GM12878 (cell line): ENCODE measurements around the gene FAAP100. TPM values are rescaled to one million over a fixed set of nuclear protein-coding genes. Genes with fewer than 3 reads are reported as not detected.

ENCODE experiments used
- ATAC-seq: fragments of 200-7000 bp; cut with Tn5 transposase; 3 replicates; pipeline ENCODE4 v1.9.1; 2020; ENCODE audit warnings: mild to moderate bottlenecking, moderate library complexity
- BruUV-seq: library from RNA; stranded (reverse); fragments of 400-500 nt; replicated peaks from 2 replicates; lab custom pipeline; 2021; lab: Mats Ljungman, UMichigan
- CTCF ChIA-PET: fragments of 300-600 bp; sonication (Branson Sonifier 250); formaldehyde crosslinking; extraction: SDS; loops from one replicate; lab custom pipeline; 2021; ENCODE audit warnings: inconsistent platforms; lab: Yijun Ruan, JAX
- POLR2A ChIA-PET: fragments of 350-600 bp; formaldehyde crosslinking; extraction: SDS; loops from one replicate; lab custom pipeline; 2021; ENCODE audit warnings: inconsistent platforms; lab: Charles Lee
- RAD21 ChIA-PET: fragments of 300-600 bp; sonication (Branson Sonifier 250); formaldehyde crosslinking; loops from one replicate; lab custom pipeline; 2023; ENCODE audit warnings: antibody characterized with exemption; ENCODE audit not compliant: unreplicated experiment; lab: Charles Lee
- SMC1A ChIA-PET: fragments of 300-600 bp; sonication (Branson Sonifier 250); formaldehyde crosslinking; loops from one replicate; lab custom pipeline; 2023; ENCODE audit not compliant: unreplicated experiment, uncharacterized antibody; lab: Charles Lee
- DNase-seq: peaks from one replicate; pipeline ENCODE4 v3.0.0-alpha.2; 2011; ENCODE audit warnings: low read depth, low spot score
- FAIRE-seq: peaks from 3 replicates; lab custom pipeline; 2011; peaks lifted over from hg19 to GRCh38; lab: Jason Lieb, UNC
- H2AFZ ChIP-seq: 2 replicates; pipeline ENCODE4 v1.6.0; 2011; ENCODE audit warnings: low read depth, low read length, control low read depth; ENCODE audit not compliant: control insufficient read depth
- H3K27ac ChIP-seq: 2 replicates; pipeline ENCODE4 v1.5.1; 2011; ENCODE audit warnings: control low read depth; ENCODE audit not compliant: control insufficient read depth, insufficient read depth
- H3K27me3 ChIP-seq, 2 experiments: replicated peaks in 1 of 2; 2 replicates each; pipeline versions ENCODE4 v1.6.0 to v1.6.1; 2011; ENCODE audit warnings: low read length in 1 of 2; ENCODE audit not compliant: control insufficient read depth in 2 of 2, insufficient read depth in 2 of 2
- H3K36me3 ChIP-seq, 2 experiments: 2 replicates each; pipeline ENCODE4 v1.5.1; 2011; ENCODE audit warnings: low read length in 1 of 2; ENCODE audit not compliant: control insufficient read depth in 2 of 2, insufficient read depth in 2 of 2
- H3K4me1 ChIP-seq: 2 replicates; pipeline ENCODE4 v1.6.1; 2011; ENCODE audit warnings: mild to moderate bottlenecking, low read length, moderate library complexity, mixed read lengths; ENCODE audit not compliant: control insufficient read depth, insufficient read depth
- H3K4me2 ChIP-seq: 2 replicates; pipeline ENCODE4 v1.6.0; 2011; ENCODE audit warnings: control low read depth; ENCODE audit not compliant: control insufficient read depth, insufficient read depth
- H3K4me3 ChIP-seq: fragments of 200-600 bp; sonication (generic); 2 replicates; pipeline ENCODE4 v1.5.1; 2016
- H3K79me2 ChIP-seq: 2 replicates; pipeline ENCODE4 v1.6.0; 2011; ENCODE audit warnings: low read length; ENCODE audit not compliant: control insufficient read depth, insufficient read depth
- H3K9ac ChIP-seq: 2 replicates; pipeline ENCODE4 v1.8.0; 2011; ENCODE audit warnings: low read length, control low read depth, mixed read lengths; ENCODE audit not compliant: control insufficient read depth, insufficient read depth
- H3K9me3 ChIP-seq: replicated peaks from 3 replicates; pipeline ENCODE4 v1.5.1; 2011; ENCODE audit warnings: mild to moderate bottlenecking, low read length; ENCODE audit not compliant: control insufficient read depth, insufficient read depth
- H4K20me1 ChIP-seq: 2 replicates; pipeline ENCODE4 v1.6.0; 2011; ENCODE audit not compliant: control insufficient read depth, insufficient read depth
- CEBPB ChIP-seq, 2 experiments: fragments of 150-350 bp in 1 of 2; IDR thresholded peaks; 2 replicates each; pipeline ENCODE4 v1.6.1; 2012 to 2014; ENCODE audit warnings: low read depth in 2 of 2, low read length in 2 of 2, borderline replicate concordance in 1 of 2, inconsistent platforms in 1 of 2
- FOXK2 ChIP-seq: fragments of 450-650 bp; IDR thresholded peaks from 2 replicates; pipeline ENCODE4 v1.6.1; 2017; ENCODE audit warnings: mild to moderate bottlenecking, moderate library complexity
- KAT2A ChIP-seq: conservative IDR thresholded peaks from 2 replicates; pipeline ENCODE4 v1.6.1; 2011; ENCODE audit warnings: low read depth, low read length; ENCODE audit not compliant: control insufficient read depth
- MXI1 ChIP-seq: fragments of 150-350 bp; IDR thresholded peaks from 2 replicates; pipeline ENCODE4 v1.6.1; 2011; ENCODE audit warnings: low read depth, mild to moderate bottlenecking, inconsistent platforms, low read length, improper control_type of control experiment
- RAD51 ChIP-seq: fragments of 450-650 bp; IDR thresholded peaks from 2 replicates; pipeline ENCODE4 v1.6.1; 2016; ENCODE audit warnings: moderate library complexity, mild to moderate bottlenecking, inconsistent platforms
- RELA ChIP-seq: fragments of 450-650 bp; IDR thresholded peaks from 2 replicates; pipeline ENCODE4 v1.8.0; 2014; ENCODE audit warnings: borderline replicate concordance; ENCODE audit not compliant: partially characterized antibody
- TCF7 ChIP-seq: IDR thresholded peaks from 2 replicates; pipeline ENCODE4 v1.6.1; 2014; ENCODE audit warnings: antibody characterized with exemption, borderline replicate concordance
- ZNF207 ChIP-seq: fragments of 450-650 bp; IDR thresholded peaks from 2 replicates; pipeline ENCODE4 v1.6.1; 2014; ENCODE audit warnings: antibody characterized with exemption, mild to moderate bottlenecking, borderline replicate concordance
- ZNF217 ChIP-seq: fragments of 450-650 bp; IDR thresholded peaks from 2 replicates; pipeline ENCODE4 v1.6.1; 2017; ENCODE audit warnings: antibody characterized with exemption, mild to moderate bottlenecking
- WGBS: methylation state at CpG from one replicate; pipeline ENCODE4 v1.1.6; 2016; ENCODE audit warnings: low lambda C conversion rate; ENCODE audit not compliant: insufficient replicate concordance, insufficient coverage; ENCODE audit errors: missing lambda C conversion rate; 5-methylcytosine and 5-hydroxymethylcytosine counted together
- in situ Hi-C: fragments of 300-500 bp; cut with MboI; formaldehyde crosslinking; loops from 9 replicates; pipeline ENCODE4 v1.14.3; 2018; ENCODE audit warnings: mixed read lengths
- intact Hi-C: fragments of 100-400 bp; cut with micrococcal nuclease; formaldehyde crosslinking; loops from one replicate; pipeline ENCODE4 v1.14.2; 2022; ENCODE audit not compliant: unreplicated experiment
- polyA plus RNA-seq, 11 experiments: library from polyadenylated mRNA; depleted of rRNA in 4 of 11; unstranded in 6 of 11; stranded (reverse) in 5 of 11; fragments of >200 nt; fragmentation: Nextera tagmentation in 4 of 11; fragmentation: Illumina TruSeq in 1 of 11; extraction: Ambion mirVana in 4 of 11; extraction: Trizol in 1 of 11; gene quantifications; 1 replicate in 1 of 11; 2 replicates in 10 of 11; pipeline versions ENCODE4 v1.2.1 to v1.2.3, GENCODE V29; 2011 to 2016; ENCODE audit warnings: inconsistent platforms in 2 of 11, missing spikeins in 2 of 11, low read depth in 1 of 11
- total RNA-seq, 4 experiments: library from RNA; depleted of rRNA in 3 of 4; stranded (reverse); fragments of >200 nt in 3 of 4; fragmentation: Illumina TruSeq in 1 of 4; extraction: Trizol in 1 of 4; gene quantifications; 2 replicates each; pipeline versions ENCODE4 v1.2.1 to v1.2.3, GENCODE V29; 2013 to 2021
- TF ChIP-seq, protein P1 (sequence below): IDR thresholded peaks from 2 replicates; pipeline ENCODE4 v1.6.1; 2011; ENCODE audit warnings: borderline replicate concordance, low read depth, mild to moderate bottlenecking, moderate library complexity, low read length; ENCODE audit not compliant: insufficient read depth, poor library complexity, severe bottlenecking
- TF ChIP-seq, protein P2 (sequence below): IDR thresholded peaks from 2 replicates; pipeline ENCODE4 v1.6.1; 2011; ENCODE audit warnings: mild to moderate bottlenecking, low read depth, low read length, moderate library complexity; ENCODE audit not compliant: insufficient replicate concordance

FAAP100 gene
- total and polyA plus RNA-seq, 10 of the 15 experiments (the other 5 are each of a cell fraction or from before 2014, with no cell fraction given), result 0.11 to 46.2 (median 17.1) TPM

- ChIA-PET RAD21 (no interaction called here), CTCF (no interaction called here), POLR2A (no interaction called here), SMC1A (no interaction called here)
- H3K4me3 ChIP-seq, result no peak overlapping the region
- H3K27ac ChIP-seq, result no peak overlapping the region
- no peak for ATAC-seq
- DNase-seq, result no peak
- H3K79me2 ChIP-seq, result no peaks in the 10 kb centered on the region
- WGBS, result 96% methylated on average over 11 of the region's 11 CpGs
- no peak for FAIRE-seq
- in situ Hi-C loops, result no loop called here
- TF ChIP-seq, protein P1, sequence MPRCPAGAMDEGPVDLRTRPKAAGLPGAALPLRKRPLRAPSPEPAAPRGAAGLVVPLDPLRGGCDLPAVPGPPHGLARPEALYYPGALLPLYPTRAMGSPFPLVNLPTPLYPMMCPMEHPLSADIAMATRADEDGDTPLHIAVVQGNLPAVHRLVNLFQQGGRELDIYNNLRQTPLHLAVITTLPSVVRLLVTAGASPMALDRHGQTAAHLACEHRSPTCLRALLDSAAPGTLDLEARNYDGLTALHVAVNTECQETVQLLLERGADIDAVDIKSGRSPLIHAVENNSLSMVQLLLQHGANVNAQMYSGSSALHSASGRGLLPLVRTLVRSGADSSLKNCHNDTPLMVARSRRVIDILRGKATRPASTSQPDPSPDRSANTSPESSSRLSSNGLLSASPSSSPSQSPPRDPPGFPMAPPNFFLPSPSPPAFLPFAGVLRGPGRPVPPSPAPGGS, result no peak
- no peak for TF ChIP-seq ZNF217
- no peak for TF ChIP-seq RELA
- no peaks in the 10 kb centered on the region for H3K27me3 ChIP-seq
- BruUV-seq, result TSS peak; percentile 37
- no peak overlapping the region for H3K9ac ChIP-seq
- no peaks in the 10 kb centered on the region for H3K9me3 ChIP-seq
- intact Hi-C loops, result no loop called here
- no peak overlapping the region for H2AFZ ChIP-seq
- peaks cover 3% of the 10 kb centered on the region; the same call in 1 of the 2 replicates for H4K20me1 ChIP-seq
- peaks cover 6% of the 10 kb centered on the region for H3K4me1 ChIP-seq
- peaks cover 19 to 33% of the 10 kb centered on the region in 2 experiments for H3K36me3 ChIP-seq
- H3K4me2 ChIP-seq, result no peak overlapping the region
Observed at GRCh38 chr17:81593105-81593871, 41.1 kb upstream of the FAAP100 start.

GRCh38 chr17:81591971-81592370, 39.8 kb upstream of the FAAP100 start:
- no peak for ATAC-seq
- Histone ChIP-seq H4K20me1 (peaks cover 3% of the 10 kb centered on the region; the same call in 1 of the 2 replicates), H3K27me3 (no peaks in the 10 kb centered on the region), H3K4me1 (no peaks in the 10 kb centered on the region), H3K4me2 (no peak overlapping the region), H3K79me2 (no peaks in the 10 kb centered on the region), H3K27ac (no peak overlapping the region), H2AFZ (no peak overlapping the region), H3K4me3 (no peak overlapping the region), H3K9ac (no peak overlapping the region), H3K9me3 (no peaks in the 10 kb centered on the region), H3K36me3 (peaks cover 20 to 32% of the 10 kb centered on the region in 2 experiments)
- CTCF ChIA-PET, result no interaction called here
- intact Hi-C loops (no loop called here), in situ Hi-C loops (no loop called here)
- POLR2A ChIA-PET, result no interaction called here
- BruUV-seq, result TSS peak; percentile 6
- 95% methylated on average over 14 of the region's 14 CpGs for WGBS
- SMC1A ChIA-PET, result no interaction called here
- DNase-seq, result no peak
- no peak for FAIRE-seq
- RAD21 ChIA-PET, result no interaction called here
- TF ChIP-seq CEBPB (IDR thresholded peaks at IDR 0.05; ENCODE audit: borderline replicate concordance in 1 of 2, low read depth in 2 of 2, low read length in 2 of 2) (no peak), MXI1 (no peak), FOXK2 (no peak), KAT2A (no peak), ZNF207 (no peak), TCF7 (no peak), RAD51 (no peak)
- TF ChIP-seq, protein P1, result no peak
- TF ChIP-seq, protein P2, sequence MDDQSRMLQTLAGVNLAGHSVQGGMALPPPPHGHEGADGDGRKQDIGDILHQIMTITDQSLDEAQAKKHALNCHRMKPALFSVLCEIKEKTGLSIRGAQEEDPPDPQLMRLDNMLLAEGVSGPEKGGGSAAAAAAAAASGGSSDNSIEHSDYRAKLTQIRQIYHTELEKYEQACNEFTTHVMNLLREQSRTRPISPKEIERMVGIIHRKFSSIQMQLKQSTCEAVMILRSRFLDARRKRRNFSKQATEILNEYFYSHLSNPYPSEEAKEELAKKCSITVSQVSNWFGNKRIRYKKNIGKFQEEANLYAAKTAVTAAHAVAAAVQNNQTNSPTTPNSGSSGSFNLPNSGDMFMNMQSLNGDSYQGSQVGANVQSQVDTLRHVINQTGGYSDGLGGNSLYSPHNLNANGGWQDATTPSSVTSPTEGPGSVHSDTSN, result no peak
